ENCODE results near the gene CSGALNACT2. TPM values are rescaled to one million over a fixed set of nuclear protein-coding genes. Genes with fewer than 3 reads are reported as not detected.

The CSGALNACT2 gene
- total and polyA plus RNA-seq, 9 of the 15 experiments (the other 6 are each of a cell fraction or from before 2014, with no cell fraction given) = 1.4 to 7.3 (median 3.5) TPM

GRCh38 chr10:43202657-43203447, 64.6 kb downstream of the CSGALNACT2 start (continued):
- TF ChIP-seq TBL1XR1 (IDR thresholded peaks at IDR 0.05; ENCODE audit: low read length in 2 of 2) (no peak), RFX7 (CRISPR knock-in tag; IDR thresholded peaks at IDR 0.05) (no peak), FOXK1 (CRISPR knock-in tag; IDR thresholded peaks at IDR 0.05; ENCODE audit: borderline replicate concordance) (no peak), ZNF511 (CRISPR knock-in tag; IDR thresholded peaks at IDR 0.05) (no peak), ZNF766 (CRISPR knock-in tag; conservative IDR thresholded peaks at IDR 0.05) (no peak), ZC3H11A (IDR thresholded peaks at IDR 0.05; ENCODE audit: low read depth, low read length) (no peak), THRB (CRISPR knock-in tag; conservative IDR thresholded peaks at IDR 0.05) (no peak), MEF2D (tag; conservative IDR thresholded peaks at IDR 0.05; ENCODE audit: low read depth) (no peak), C11orf30 (IDR thresholded peaks at IDR 0.05; ENCODE audit: low read depth) (no peak), ELK1 (CRISPR knock-in tag; IDR thresholded peaks at IDR 0.05) (no peak), KLF1 (tag; IDR thresholded peaks at IDR 0.05) (no peak), FOXA1 (IDR thresholded peaks at IDR 0.05; ENCODE audit: borderline replicate concordance) (no peak), SAFB (IDR thresholded peaks at IDR 0.05; ENCODE audit: borderline replicate concordance, low read depth, low read length) (peak; percentile 81; the same call in 1 of the 2 replicates), KDM5B (IDR thresholded peaks at IDR 0.05; ENCODE audit: insufficient replicate concordance, low read depth, low read length) (no peak), RBM34 (IDR thresholded peaks at IDR 0.05; ENCODE audit: borderline replicate concordance, insufficient read depth, low read length) (no peak), ILF3 (IDR thresholded peaks at IDR 0.05; ENCODE audit: borderline replicate concordance) (no peak), MCM3 (IDR thresholded peaks at IDR 0.05) (no peak), ARID1B (IDR thresholded peaks at IDR 0.05) (no peak), MEIS2 (IDR thresholded peaks at IDR 0.05; ENCODE audit: partially characterized antibody) (no peak), KAT8 (IDR thresholded peaks at IDR 0.05; ENCODE audit: low read depth) (no peak), TAF1 (IDR thresholded peaks at IDR 0.05; ENCODE audit: control insufficient read depth, extremely low read depth, insufficient read depth, low read length, severe bottlenecking) (peak; percentile 3)
